ENCODE results near the gene SLC16A12.
A peak's percentile ranks its signal among the peaks of the same experiment; 100 is the strongest.

The SLC16A12 gene

GRCh38 chr10:89554433-89554832 is 19.0 kb upstream of the SLC16A12 start:
- Histone ChIP-seq H3K4me3 (ENCODE audit: low read depth, low read length) (no peak overlapping the region), H3K27me3 (replicated peaks) (no peaks in the 10 kb centered on the region), H3K27ac (no peak overlapping the region), H3K36me3 (replicated peaks) (no peaks in the 10 kb centered on the region)
- in situ Hi-C loops (cut with HindIII; ENCODE audit: low pct_ligation_motif_present, low sequenced_read_pairs) = no loop called here
- DNase-seq = no peak
- TF ChIP-seq, protein P1, sequence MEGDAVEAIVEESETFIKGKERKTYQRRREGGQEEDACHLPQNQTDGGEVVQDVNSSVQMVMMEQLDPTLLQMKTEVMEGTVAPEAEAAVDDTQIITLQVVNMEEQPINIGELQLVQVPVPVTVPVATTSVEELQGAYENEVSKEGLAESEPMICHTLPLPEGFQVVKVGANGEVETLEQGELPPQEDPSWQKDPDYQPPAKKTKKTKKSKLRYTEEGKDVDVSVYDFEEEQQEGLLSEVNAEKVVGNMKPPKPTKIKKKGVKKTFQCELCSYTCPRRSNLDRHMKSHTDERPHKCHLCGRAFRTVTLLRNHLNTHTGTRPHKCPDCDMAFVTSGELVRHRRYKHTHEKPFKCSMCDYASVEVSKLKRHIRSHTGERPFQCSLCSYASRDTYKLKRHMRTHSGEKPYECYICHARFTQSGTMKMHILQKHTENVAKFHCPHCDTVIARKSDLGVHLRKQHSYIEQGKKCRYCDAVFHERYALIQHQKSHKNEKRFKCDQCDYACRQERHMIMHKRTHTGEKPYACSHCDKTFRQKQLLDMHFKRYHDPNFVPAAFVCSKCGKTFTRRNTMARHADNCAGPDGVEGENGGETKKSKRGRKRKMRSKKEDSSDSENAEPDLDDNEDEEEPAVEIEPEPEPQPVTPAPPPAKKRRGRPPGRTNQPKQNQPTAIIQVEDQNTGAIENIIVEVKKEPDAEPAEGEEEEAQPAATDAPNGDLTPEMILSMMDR (IDR thresholded peaks at IDR 0.05; ENCODE audit: low read depth, low read length, missing control alignments) = no peak

DNA sequence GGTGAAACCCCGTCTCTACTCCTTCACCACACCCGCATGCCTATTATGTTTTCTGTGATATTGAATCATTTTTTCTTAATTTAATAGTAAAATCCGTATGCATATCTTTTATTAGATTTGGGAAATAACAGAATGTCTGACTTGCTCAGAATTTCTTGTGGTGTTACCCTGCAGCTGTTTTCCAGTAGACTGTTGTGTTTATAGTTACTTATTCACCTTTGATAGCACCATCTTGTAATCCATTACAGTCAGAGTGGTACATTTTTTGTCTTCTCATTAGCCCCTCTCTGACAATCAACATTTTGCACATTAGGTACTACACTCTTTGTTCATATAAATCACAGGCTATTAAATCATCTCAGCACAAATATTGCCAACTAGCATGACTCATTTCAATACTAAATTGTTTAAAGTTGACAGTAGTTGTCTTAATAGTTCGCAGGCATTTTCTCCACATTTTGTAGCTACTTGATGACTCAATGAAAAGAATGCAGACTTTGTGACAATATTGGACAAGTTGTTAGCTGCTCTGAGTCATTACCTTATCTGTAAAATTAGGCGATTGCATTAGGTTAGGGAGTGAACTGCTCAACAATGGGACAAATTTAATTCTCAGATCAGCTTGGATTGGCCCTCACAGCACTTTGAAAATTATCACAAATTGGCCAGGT is 17.8 kb upstream of the SLC16A12 start:
- Histone ChIP-seq H3K4me3 (ENCODE audit: low read depth, low read length) (no peak overlapping the region), H3K27me3 (replicated peaks) (no peaks in the 10 kb centered on the region), H3K27ac (peak overlapping the region; percentile 55), H3K36me3 (replicated peaks) (no peaks in the 10 kb centered on the region)
- TF ChIP-seq, protein P1 (IDR thresholded peaks at IDR 0.05; ENCODE audit: low read depth, low read length, missing control alignments) = no peak
- DNase-seq = peak; percentile 84
- in situ Hi-C loops (cut with HindIII; ENCODE audit: low pct_ligation_motif_present, low sequenced_read_pairs) = no loop called here

- Histone ChIP-seq H3K36me3 (replicated peaks) (no peaks in the 10 kb centered on the region), H3K4me3 (ENCODE audit: low read depth, low read length) (no peak overlapping the region), H3K27ac (no peak overlapping the region), H3K27me3 (replicated peaks) (no peaks in the 10 kb centered on the region)
- in situ Hi-C loops (cut with HindIII; ENCODE audit: low pct_ligation_motif_present, low sequenced_read_pairs) = no loop called here
- TF ChIP-seq, protein P1 (IDR thresholded peaks at IDR 0.05; ENCODE audit: low read depth, low read length, missing control alignments) = no peak
- no peak for DNase-seq
Measured at GRCh38 chr10:89552213-89552612, 16.8 kb upstream of the SLC16A12 start.

DNA sequence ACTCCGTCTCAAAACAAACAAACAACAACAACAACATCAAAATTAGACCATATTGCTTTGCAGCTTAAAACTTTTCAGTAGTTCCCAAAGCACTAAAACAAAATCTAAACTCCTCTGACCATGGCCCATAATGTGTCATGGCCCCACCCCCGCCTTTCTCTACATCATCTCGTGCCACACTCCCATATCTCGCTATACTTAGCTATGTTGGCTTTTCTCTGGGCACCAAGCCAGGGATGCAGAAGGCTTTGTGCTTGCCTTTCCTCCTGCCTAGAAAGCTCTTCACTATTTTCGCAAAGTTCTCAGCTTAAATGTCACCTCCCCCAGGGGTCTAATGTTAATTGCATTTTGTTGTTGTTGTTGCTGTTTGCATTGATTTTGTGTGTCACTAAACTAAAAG is 15.1 kb upstream of the SLC16A12 start:
- peak; percentile 70 for DNase-seq
- in situ Hi-C loops (cut with HindIII; ENCODE audit: low pct_ligation_motif_present, low sequenced_read_pairs) = no loop called here

GRCh38 chr10:89549510-89549909 is 14.1 kb upstream of the SLC16A12 start:
- no peaks in the 10 kb centered on the region for H3K36me3 ChIP-seq (replicated peaks)
- DNase-seq = no peak
- H3K4me3 ChIP-seq (ENCODE audit: low read depth, low read length) = no peak overlapping the region
- no peak overlapping the region for H3K27ac ChIP-seq
- in situ Hi-C loops (cut with HindIII; ENCODE audit: low pct_ligation_motif_present, low sequenced_read_pairs) = no loop called here
- TF ChIP-seq, protein P1 (IDR thresholded peaks at IDR 0.05; ENCODE audit: low read depth, low read length, missing control alignments) = no peak
- H3K27me3 ChIP-seq (replicated peaks) = no peaks in the 10 kb centered on the region

More for the DNA sequence above, 15.1 kb upstream of the SLC16A12 start:
- H3K27me3 ChIP-seq (replicated peaks) = no peaks in the 10 kb centered on the region
- H3K36me3 ChIP-seq (replicated peaks) = no peaks in the 10 kb centered on the region
- no peak overlapping the region for H3K27ac ChIP-seq
- no peak overlapping the region for H3K4me3 ChIP-seq (ENCODE audit: low read depth, low read length)
- TF ChIP-seq, protein P1 (IDR thresholded peaks at IDR 0.05; ENCODE audit: low read depth, low read length, missing control alignments) = no peak

- TF ChIP-seq, protein P1 (IDR thresholded peaks at IDR 0.05; ENCODE audit: low read depth, low read length, missing control alignments) = no peak
- DNase-seq = no peak
- in situ Hi-C loops (cut with HindIII; ENCODE audit: low pct_ligation_motif_present, low sequenced_read_pairs) = no loop called here
- no peak overlapping the region for H3K4me3 ChIP-seq (ENCODE audit: low read depth, low read length)
- no peaks in the 10 kb centered on the region for H3K27me3 ChIP-seq (replicated peaks)
- no peaks in the 10 kb centered on the region for H3K36me3 ChIP-seq (replicated peaks)
- H3K27ac ChIP-seq = no peak overlapping the region
Measured at GRCh38 chr10:89548673-89549072, 13.3 kb upstream of the SLC16A12 start.

Measured in brain microvascular endothelial cell (primary cell).